DND-41 (cell line): ENCODE measurements around the gene TIMM44.
A peak's percentile ranks its signal among the peaks of the same experiment; 100 is the strongest.

ENCODE experiments used
- ATAC-seq: fragments of 200-7000 bp; cut with Tn5 transposase; 3 replicates; pipeline ENCODE4 v1.9.1; 2021; ENCODE audit warnings: low read depth; ENCODE audit not compliant: insufficient read depth
- DNase-seq: peaks from one replicate; pipeline ENCODE4 v3.0.0-alpha.2; 2020
- H2AFZ ChIP-seq: 2 replicates; pipeline ENCODE4 v1.6.0; 2012; ENCODE audit warnings: low read depth, low read length
- H3K27ac ChIP-seq: 2 replicates; pipeline ENCODE4 v1.5.1; 2012; ENCODE audit warnings: low read length, inconsistent platforms
- H3K27me3 ChIP-seq: fragments of 200-600 bp; sonication (generic); 2 replicates; pipeline ENCODE4 v1.6.0; 2012; ENCODE audit warnings: low read length, mild to moderate bottlenecking, inconsistent platforms; ENCODE audit not compliant: insufficient read depth, poor library complexity
- H3K36me3 ChIP-seq: 2 replicates; pipeline ENCODE4 v1.5.1; 2012; ENCODE audit warnings: low read length, inconsistent platforms; ENCODE audit not compliant: insufficient read depth
- H3K4me1 ChIP-seq: 2 replicates; pipeline ENCODE4 v1.5.1; 2012; ENCODE audit warnings: mild to moderate bottlenecking, low read length; ENCODE audit not compliant: insufficient read depth
- H3K4me2 ChIP-seq: 2 replicates; pipeline ENCODE4 v1.6.0; 2012; ENCODE audit warnings: mild to moderate bottlenecking, moderate library complexity, low read length, inconsistent platforms; ENCODE audit not compliant: insufficient read depth
- H3K4me3 ChIP-seq, 2 experiments: fragments of 200-600 bp in 1 of 2; shearing (Covaris generic) in 1 of 2; 2 replicates each; pipeline ENCODE4 v1.5.1; 2012 to 2016; ENCODE audit warnings: inconsistent platforms in 2 of 2, low read length in 2 of 2, mild to moderate bottlenecking in 2 of 2, low read depth in 1 of 2, moderate library complexity in 1 of 2
- H3K79me2 ChIP-seq: 2 replicates; pipeline ENCODE4 v1.6.0; 2012; ENCODE audit warnings: low read length, inconsistent platforms; ENCODE audit not compliant: insufficient read depth
- H3K9ac ChIP-seq: 2 replicates; pipeline ENCODE4 v1.6.0; 2012; ENCODE audit warnings: low read depth, mild to moderate bottlenecking, inconsistent platforms, low read length, moderate library complexity
- H3K9me3 ChIP-seq: 2 replicates; pipeline ENCODE4 v1.5.1; 2012; ENCODE audit warnings: low read length, moderate library complexity, mild to moderate bottlenecking, inconsistent platforms; ENCODE audit not compliant: insufficient read depth, severe bottlenecking
- H4K20me1 ChIP-seq: 2 replicates; pipeline ENCODE4 v1.6.0; 2012; ENCODE audit warnings: low read length; ENCODE audit not compliant: insufficient read depth
- CTCF ChIP-seq: IDR thresholded peaks from 2 replicates; pipeline ENCODE4 v1.5.1; 2012; ENCODE audit warnings: borderline replicate concordance, low read length, moderate library complexity, mild to moderate bottlenecking; ENCODE audit not compliant: poor library complexity, severe bottlenecking; ENCODE audit errors: extremely low read depth
- EZH2 ChIP-seq: IDR thresholded peaks from 3 replicates; pipeline ENCODE4 v1.6.1; 2012; ENCODE audit warnings: borderline replicate concordance, low read depth, mild to moderate bottlenecking, moderate library complexity, low read length, inconsistent platforms; ENCODE audit not compliant: severe bottlenecking

The TIMM44 gene

GRCh38 chr19:7921967-7922835, 21.3 kb downstream of the TIMM44 start:
- Histone ChIP-seq H3K4me2 (peak overlapping the region; percentile 82), H3K36me3 (peaks cover 33% of the 10 kb centered on the region), H2AFZ (no peak overlapping the region), H4K20me1 (peaks cover 38% of the 10 kb centered on the region), H3K27me3 (no peaks in the 10 kb centered on the region), H3K9ac (peak overlapping the region; percentile 59; the same call in 1 of the 2 replicates), H3K9me3 (no peaks in the 10 kb centered on the region), H3K79me2 (peaks cover 9% of the 10 kb centered on the region), H3K4me3 (peak overlapping the region in 1 of 2 experiments; percentile 68; a peak in 1 of 4 replicates), H3K27ac (peak overlapping the region; percentile 75; the same call in 1 of the 2 replicates), H3K4me1 (peaks cover 50% of the 10 kb centered on the region)
- DNase-seq, result no peak
- no peak for ATAC-seq
- TF ChIP-seq CTCF (no peak), EZH2 (no peak)

- Histone ChIP-seq H3K9me3 (no peaks in the 10 kb centered on the region), H3K9ac (peak overlapping the region; percentile 59), H3K36me3 (peaks cover 27% of the 10 kb centered on the region), H3K4me1 (peaks cover 48% of the 10 kb centered on the region), H2AFZ (peak overlapping the region; percentile 48), H3K27ac (peak overlapping the region; percentile 75), H3K79me2 (peaks cover 9% of the 10 kb centered on the region), H4K20me1 (peaks cover 33% of the 10 kb centered on the region), H3K4me3 (peak overlapping the region; percentile 25 to 68; a peak in 3 of 4 replicates), H3K27me3 (peaks cover under 1% of the 10 kb centered on the region), H3K4me2 (peak overlapping the region; percentile 82)
- DNase-seq (no peak), ATAC-seq (no peak; the same call in 1 of the 3 replicates)
- TF ChIP-seq CTCF (no peak), EZH2 (no peak)
These were observed 22.0 kb downstream of the TIMM44 start for GRCh38 chr19:7921302-7921966.

- Histone ChIP-seq H3K4me3 (peak overlapping the region; percentile 53 to 94), H3K9ac (peak overlapping the region; percentile 79), H4K20me1 (peaks cover 33% of the 10 kb centered on the region), H3K36me3 (peaks cover 27% of the 10 kb centered on the region), H3K4me2 (peak overlapping the region; percentile 100), H2AFZ (peak overlapping the region; percentile 93), H3K79me2 (peaks cover 9% of the 10 kb centered on the region), H3K27ac (peak overlapping the region; percentile 96), H3K4me1 (peaks cover 46% of the 10 kb centered on the region), H3K9me3 (no peaks in the 10 kb centered on the region), H3K27me3 (peaks cover 7% of the 10 kb centered on the region)
- no peak for TF ChIP-seq EZH2
- TF ChIP-seq CTCF, result no peak
- DNase-seq (peak; percentile 98), ATAC-seq (peak; percentile 53)
These were observed 22.8 kb downstream of the TIMM44 start for GRCh38 chr19:7920519-7921301.
